CD4-positive, alpha-beta T cell treated with Interferon gamma for 1 hour (primary cell): ENCODE measurements around the gene SLC24A5.

Source experiments
- DNase-seq: peaks from one replicate; pipeline ENCODE4 v3.0.0-alpha.2; 2020

Gene SLC24A5

GRCh38 chr15:48120745-48121144 is at the start of gene SLC24A5:
Gene SLC24A5 (plus strand): TSS chr15:48120990. CDS start chr15:48121045, 55 bp downstream.
- DNase-seq = no peak

- DNase-seq = no peak
Measured at GRCh38 chr15:48072941-48073340, 47.8 kb upstream of the SLC24A5 start.

- DNase-seq = no peak
Measured at GRCh38 chr15:48073881-48074280, 46.9 kb upstream of the SLC24A5 start.

GRCh38 chr15:48076454-48076853 is 44.3 kb upstream of the SLC24A5 start:
- no peak for DNase-seq

GRCh38 chr15:48077616-48078184 is 43.1 kb upstream of the SLC24A5 start:
- no peak for DNase-seq

- no peak for DNase-seq
Measured at GRCh38 chr15:48084759-48085590, 35.8 kb upstream of the SLC24A5 start.

- DNase-seq = no peak
Measured at GRCh38 chr15:48085591-48085930, 35.2 kb upstream of the SLC24A5 start.

GRCh38 chr15:48086133-48086532 is 34.7 kb upstream of the SLC24A5 start:
- DNase-seq = no peak

GRCh38 chr15:48086576-48086975 is 34.2 kb upstream of the SLC24A5 start:
- DNase-seq = no peak

- no peak for DNase-seq
Measured at GRCh38 chr15:48087844-48088243, 32.9 kb upstream of the SLC24A5 start.

GRCh38 chr15:48089702-48090101 is 31.1 kb upstream of the SLC24A5 start:
- no peak for DNase-seq

- no peak for DNase-seq
Measured at GRCh38 chr15:48090115-48090514, 30.7 kb upstream of the SLC24A5 start.

GRCh38 chr15:48090666-48091065 is 30.1 kb upstream of the SLC24A5 start:
- DNase-seq = no peak

- no peak for DNase-seq
Measured at GRCh38 chr15:48091522-48091921, 29.3 kb upstream of the SLC24A5 start.

- no peak for DNase-seq
Measured at GRCh38 chr15:48096355-48096786, 24.4 kb upstream of the SLC24A5 start.

- DNase-seq = no peak
Measured at GRCh38 chr15:48096813-48097212, 24.0 kb upstream of the SLC24A5 start.

GRCh38 chr15:48097264-48097663 is 23.5 kb upstream of the SLC24A5 start:
- DNase-seq = no peak

GRCh38 chr15:48101376-48101961 is 19.3 kb upstream of the SLC24A5 start:
- no peak for DNase-seq

GRCh38 chr15:48102167-48102566 is 18.6 kb upstream of the SLC24A5 start:
- no peak for DNase-seq

GRCh38 chr15:48103647-48104046 is 17.1 kb upstream of the SLC24A5 start:
- no peak for DNase-seq

GRCh38 chr15:48105936-48106335 is 14.9 kb upstream of the SLC24A5 start:
- no peak for DNase-seq

GRCh38 chr15:48109212-48109611 is 11.6 kb upstream of the SLC24A5 start:
- no peak for DNase-seq

GRCh38 chr15:48109856-48110531 is 10.8 kb upstream of the SLC24A5 start:
- DNase-seq = no peak

GRCh38 chr15:48112242-48112641 is 8.5 kb upstream of the SLC24A5 start:
- no peak for DNase-seq
